HUES6 (cell line): Measurements from ENCODE around the gene R3HDM1.
"Not testable (repeated sequence)": the region's sequence is repeated elsewhere in the genome, so short reads cannot be mapped to it uniquely, and the experiment has no call there.

Experiments
- H3K27ac ChIP-seq: 2 replicates; pipeline ENCODE4 v1.7.0; 2013; ENCODE audit warnings: low read depth, mild to moderate bottlenecking, low read length, inconsistent platforms
- H3K27me3 ChIP-seq: 2 replicates; pipeline ENCODE4 v1.6.1; 2013; ENCODE audit warnings: low read length; ENCODE audit not compliant: control insufficient read depth, insufficient read depth
- H3K36me3 ChIP-seq: 2 replicates; pipeline ENCODE4 v1.6.1; 2013; ENCODE audit warnings: low read length; ENCODE audit not compliant: control insufficient read depth, insufficient read depth
- H3K4me1 ChIP-seq: 2 replicates; pipeline ENCODE4 v1.6.1; 2013; ENCODE audit warnings: low read length; ENCODE audit not compliant: control insufficient read depth, insufficient read depth
- H3K4me3 ChIP-seq: 2 replicates; pipeline ENCODE4 v1.5.1; 2013; ENCODE audit warnings: low read depth, low read length
- H3K9ac ChIP-seq: one replicate; pipeline ENCODE4 v1.6.1; 2013; ENCODE audit warnings: mild to moderate bottlenecking, low read length
- H3K9me3 ChIP-seq: 2 replicates; pipeline ENCODE4 v1.6.1; 2013; ENCODE audit warnings: low read depth, low read length; ENCODE audit not compliant: control insufficient read depth, insufficient read depth

Gene R3HDM1

GRCh38 chr2:135638825-135639224 is 107.5 kb downstream of the R3HDM1 start:
- H3K9me3 ChIP-seq = no peaks in the 10 kb centered on the region
- peaks cover 70% of the 10 kb centered on the region for H3K36me3 ChIP-seq
- H3K4me1 ChIP-seq = no peaks in the 10 kb centered on the region
- no peak overlapping the region for H3K4me3 ChIP-seq
- H3K27me3 ChIP-seq = no peaks in the 10 kb centered on the region
- H3K9ac ChIP-seq = no peak overlapping the region
- H3K27ac ChIP-seq = no peak overlapping the region

GRCh38 chr2:135641156-135642068 is 110.1 kb downstream of the R3HDM1 start:
- no peaks in the 10 kb centered on the region for H3K4me1 ChIP-seq
- no peak overlapping the region for H3K4me3 ChIP-seq
- no peaks in the 10 kb centered on the region for H3K9me3 ChIP-seq
- no peaks in the 10 kb centered on the region for H3K27me3 ChIP-seq
- H3K9ac ChIP-seq = no peak overlapping the region
- H3K27ac ChIP-seq = no peak overlapping the region
- H3K36me3 ChIP-seq = peaks cover 67% of the 10 kb centered on the region

- Histone ChIP-seq H3K4me1 (no peaks in the 10 kb centered on the region), H3K9me3 (no peaks in the 10 kb centered on the region), H3K27ac (no peak overlapping the region), H3K4me3 (no peak overlapping the region), H3K9ac (no peak overlapping the region), H3K36me3 (peaks cover 69% of the 10 kb centered on the region), H3K27me3 (no peaks in the 10 kb centered on the region)
Observed at GRCh38 chr2:135647836-135648579, 116.7 kb downstream of the R3HDM1 start.

GRCh38 chr2:135650721-135651120 is 119.4 kb downstream of the R3HDM1 start:
- Histone ChIP-seq H3K4me3 (no peak overlapping the region), H3K27me3 (no peaks in the 10 kb centered on the region), H3K9ac (no peak overlapping the region), H3K27ac (no peak overlapping the region), H3K9me3 (no peaks in the 10 kb centered on the region), H3K36me3 (peaks cover 61% of the 10 kb centered on the region), H3K4me1 (no peaks in the 10 kb centered on the region)

GRCh38 chr2:135651717-135652116 is 120.4 kb downstream of the R3HDM1 start:
- Histone ChIP-seq H3K36me3 (peaks cover 58% of the 10 kb centered on the region), H3K27me3 (no peaks in the 10 kb centered on the region), H3K4me3 (no peak overlapping the region), H3K27ac (no peak overlapping the region), H3K9ac (no peak overlapping the region), H3K9me3 (no peaks in the 10 kb centered on the region), H3K4me1 (no peaks in the 10 kb centered on the region)

GRCh38 chr2:135654239-135654638 is 123.0 kb downstream of the R3HDM1 start:
- not testable (repeated sequence) for H3K27ac ChIP-seq, H3K9me3 ChIP-seq, H3K4me1 ChIP-seq, H3K4me3 ChIP-seq, H3K27me3 ChIP-seq, H3K9ac ChIP-seq
- peaks cover 58% of the 10 kb centered on the region for H3K36me3 ChIP-seq

GRCh38 chr2:135657806-135658582 is 126.7 kb downstream of the R3HDM1 start:
- Histone ChIP-seq H3K36me3 (peaks cover 55% of the 10 kb centered on the region), H3K9me3 (no peaks in the 10 kb centered on the region), H3K9ac (no peak overlapping the region), H3K27me3 (no peaks in the 10 kb centered on the region), H3K4me1 (no peaks in the 10 kb centered on the region), H3K4me3 (no peak overlapping the region), H3K27ac (no peak overlapping the region)

- peaks cover 57% of the 10 kb centered on the region for H3K36me3 ChIP-seq
- no peak overlapping the region for H3K27ac ChIP-seq
- H3K4me1 ChIP-seq = no peaks in the 10 kb centered on the region
- H3K9me3 ChIP-seq = no peaks in the 10 kb centered on the region
- no peak overlapping the region for H3K9ac ChIP-seq
- H3K4me3 ChIP-seq = no peak overlapping the region
- no peaks in the 10 kb centered on the region for H3K27me3 ChIP-seq
Observed at GRCh38 chr2:135662088-135662487, 130.8 kb downstream of the R3HDM1 start.

GRCh38 chr2:135663148-135663700 is 131.9 kb downstream of the R3HDM1 start:
- Histone ChIP-seq H3K4me1 (no peaks in the 10 kb centered on the region), H3K27ac (no peak overlapping the region), H3K27me3 (no peaks in the 10 kb centered on the region), H3K36me3 (peaks cover 48% of the 10 kb centered on the region), H3K9me3 (no peaks in the 10 kb centered on the region), H3K9ac (no peak overlapping the region), H3K4me3 (no peak overlapping the region)

- Histone ChIP-seq H3K4me3 (no peak overlapping the region), H3K9me3 (no peaks in the 10 kb centered on the region), H3K4me1 (no peaks in the 10 kb centered on the region), H3K27ac (no peak overlapping the region), H3K27me3 (no peaks in the 10 kb centered on the region), H3K9ac (no peak overlapping the region), H3K36me3 (peaks cover 43% of the 10 kb centered on the region)
Observed at GRCh38 chr2:135664623-135665068, 133.4 kb downstream of the R3HDM1 start.
